Measurements from ENCODE around the gene EPN1. TPM values are rescaled to one million over a fixed set of nuclear protein-coding genes. Genes with fewer than 3 reads are reported as not detected.

Gene EPN1
- total and polyA plus RNA-seq, 2 of the 13 experiments (the other 11 are each of a cell fraction or from before 2014, with no cell fraction given), result 28.9 to 31.7 TPM

DNA sequence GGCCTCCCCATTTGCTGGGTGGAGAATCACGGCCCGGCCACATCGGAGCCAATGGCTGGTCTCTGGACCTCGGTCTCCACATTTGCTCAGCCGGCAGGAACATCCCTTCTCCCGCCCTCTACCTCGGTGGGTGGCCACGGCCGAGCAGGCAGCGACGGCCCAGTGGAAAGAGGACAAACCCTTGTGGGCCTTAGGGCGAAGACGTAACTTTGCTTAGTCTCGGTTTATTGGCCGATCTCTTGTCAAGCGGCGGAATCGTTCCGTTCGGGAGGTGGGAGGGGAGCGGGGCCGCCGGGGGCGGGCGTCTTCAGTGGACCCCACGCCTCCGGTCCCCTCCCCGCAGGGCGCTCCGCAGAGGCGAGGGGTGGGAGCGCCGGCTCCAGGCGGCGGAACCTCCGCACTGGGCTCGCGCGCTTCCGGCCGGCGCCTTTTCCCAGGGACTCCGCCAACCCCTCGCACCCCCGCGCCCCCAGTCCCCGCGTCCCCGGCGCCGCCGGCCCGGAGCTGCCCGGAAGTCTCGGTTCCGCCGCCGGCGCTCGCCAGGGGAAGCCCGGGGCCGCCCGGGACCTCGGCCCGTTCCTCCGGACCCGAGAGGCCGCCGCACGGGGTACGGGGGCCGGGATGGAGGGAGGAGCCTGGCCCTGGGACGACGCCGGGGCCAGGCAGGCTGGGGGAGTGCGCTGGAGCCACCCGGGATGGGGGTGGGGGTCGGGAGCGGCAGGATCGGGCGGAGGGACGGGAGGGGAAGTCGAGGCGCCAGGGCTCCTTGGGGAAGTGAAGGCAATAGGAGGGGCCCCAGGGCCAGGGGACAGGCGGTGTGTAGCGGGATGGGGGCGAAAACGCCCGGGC is 34.2 kb upstream of the EPN1 start, which contains the start of gene ZNF580 (continued):
- TF ChIP-seq, protein P1, sequence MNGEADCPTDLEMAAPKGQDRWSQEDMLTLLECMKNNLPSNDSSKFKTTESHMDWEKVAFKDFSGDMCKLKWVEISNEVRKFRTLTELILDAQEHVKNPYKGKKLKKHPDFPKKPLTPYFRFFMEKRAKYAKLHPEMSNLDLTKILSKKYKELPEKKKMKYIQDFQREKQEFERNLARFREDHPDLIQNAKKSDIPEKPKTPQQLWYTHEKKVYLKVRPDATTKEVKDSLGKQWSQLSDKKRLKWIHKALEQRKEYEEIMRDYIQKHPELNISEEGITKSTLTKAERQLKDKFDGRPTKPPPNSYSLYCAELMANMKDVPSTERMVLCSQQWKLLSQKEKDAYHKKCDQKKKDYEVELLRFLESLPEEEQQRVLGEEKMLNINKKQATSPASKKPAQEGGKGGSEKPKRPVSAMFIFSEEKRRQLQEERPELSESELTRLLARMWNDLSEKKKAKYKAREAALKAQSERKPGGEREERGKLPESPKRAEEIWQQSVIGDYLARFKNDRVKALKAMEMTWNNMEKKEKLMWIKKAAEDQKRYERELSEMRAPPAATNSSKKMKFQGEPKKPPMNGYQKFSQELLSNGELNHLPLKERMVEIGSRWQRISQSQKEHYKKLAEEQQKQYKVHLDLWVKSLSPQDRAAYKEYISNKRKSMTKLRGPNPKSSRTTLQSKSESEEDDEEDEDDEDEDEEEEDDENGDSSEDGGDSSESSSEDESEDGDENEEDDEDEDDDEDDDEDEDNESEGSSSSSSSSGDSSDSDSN (CRISPR knock-in tag; IDR thresholded peaks at IDR 0.05), result peak; percentile 87
- peak; percentile 99 for TF ChIP-seq AKAP8 (CRISPR knock-in tag; IDR thresholded peaks at IDR 0.05)
- TF ChIP-seq RBM39 (IDR thresholded peaks at IDR 0.05; ENCODE audit: low read depth, low read length, poor library complexity, severe bottlenecking), result peak; percentile 65
- no peak for TF ChIP-seq ZNF552 (CRISPR knock-in tag; IDR thresholded peaks at IDR 0.05; ENCODE audit: borderline replicate concordance)
- TF ChIP-seq MIER3 (CRISPR knock-in tag; IDR thresholded peaks at IDR 0.05; ENCODE audit: borderline replicate concordance), result no peak
- TF ChIP-seq, protein P2, sequence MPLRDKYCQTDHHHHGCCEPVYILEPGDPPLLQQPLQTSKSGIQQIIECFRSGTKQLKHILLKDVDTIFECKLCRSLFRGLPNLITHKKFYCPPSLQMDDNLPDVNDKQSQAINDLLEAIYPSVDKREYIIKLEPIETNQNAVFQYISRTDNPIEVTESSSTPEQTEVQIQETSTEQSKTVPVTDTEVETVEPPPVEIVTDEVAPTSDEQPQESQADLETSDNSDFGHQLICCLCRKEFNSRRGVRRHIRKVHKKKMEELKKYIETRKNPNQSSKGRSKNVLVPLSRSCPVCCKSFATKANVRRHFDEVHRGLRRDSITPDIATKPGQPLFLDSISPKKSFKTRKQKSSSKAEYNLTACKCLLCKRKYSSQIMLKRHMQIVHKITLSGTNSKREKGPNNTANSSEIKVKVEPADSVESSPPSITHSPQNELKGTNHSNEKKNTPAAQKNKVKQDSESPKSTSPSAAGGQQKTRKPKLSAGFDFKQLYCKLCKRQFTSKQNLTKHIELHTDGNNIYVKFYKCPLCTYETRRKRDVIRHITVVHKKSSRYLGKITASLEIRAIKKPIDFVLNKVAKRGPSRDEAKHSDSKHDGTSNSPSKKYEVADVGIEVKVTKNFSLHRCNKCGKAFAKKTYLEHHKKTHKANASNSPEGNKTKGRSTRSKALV (CRISPR knock-in tag; IDR thresholded peaks at IDR 0.05), result no peak
- TF ChIP-seq XRCC5 (optimal IDR thresholded peaks at IDR 0.05; ENCODE audit: low read length), result peak; percentile 23
- 0 out of 2 replicates have a peak, but pooled peaks have one; percentile 51 for TF ChIP-seq SRY (CRISPR knock-in tag; IDR thresholded peaks at IDR 0.05)
- TF ChIP-seq ZNF816 (CRISPR knock-in tag; IDR thresholded peaks at IDR 0.05; ENCODE audit: borderline replicate concordance), result peak; percentile 75
- TF ChIP-seq ZBED4 (CRISPR knock-in tag; IDR thresholded peaks at IDR 0.05; ENCODE audit: borderline replicate concordance), result peak; percentile 76; the same call in 1 of the 2 replicates
- peak; percentile 86 for TF ChIP-seq SPEN (CRISPR knock-in tag; IDR thresholded peaks at IDR 0.05; ENCODE audit: low read depth)
- TF ChIP-seq GMEB1 (CRISPR knock-in tag; IDR thresholded peaks at IDR 0.05; ENCODE audit: borderline replicate concordance), result peak; percentile 10; the same call in 1 of the 2 replicates
- TF ChIP-seq ZFY (CRISPR knock-in tag; IDR thresholded peaks at IDR 0.05), result peak; percentile 61
- no peak for TF ChIP-seq RFX5 (IDR thresholded peaks at IDR 0.05; ENCODE audit: low read depth, low read length)
- peak; percentile 37; the same call in 1 of the 2 replicates for TF ChIP-seq HCFC1 (IDR thresholded peaks at IDR 0.05; ENCODE audit: low read depth, low read length)
